Putamen (tissue), 1 donor: Measurements from ENCODE around the gene DCLK1.

ENCODE experiments used
- DNase-seq: peaks from one replicate; pipeline ENCODE4 v3.0.0-alpha.2; 2016; ENCODE audit warnings: low spot score

The DCLK1 gene

DNA sequence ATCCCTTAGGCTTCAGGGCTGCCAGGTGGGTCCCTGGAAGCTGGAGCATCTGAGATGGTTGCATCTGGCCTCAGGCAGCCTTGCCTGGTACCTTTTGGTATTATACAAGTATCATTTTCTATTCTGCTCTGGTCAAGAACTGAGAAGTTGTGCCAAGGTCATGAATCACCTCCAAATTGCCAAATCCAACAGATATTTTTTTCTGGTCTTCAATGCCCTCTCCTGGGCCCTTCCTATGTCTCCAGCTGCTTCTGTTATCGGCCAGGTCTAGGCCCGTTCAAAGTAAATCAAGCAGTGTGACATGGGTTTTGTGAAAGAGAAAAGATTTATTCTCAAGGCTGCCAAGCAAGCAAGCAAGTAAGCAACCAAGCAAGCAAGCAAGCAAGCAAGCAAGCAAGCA lies 383.6 kb downstream of the DCLK1 start:
- no peak for DNase-seq

DNA sequence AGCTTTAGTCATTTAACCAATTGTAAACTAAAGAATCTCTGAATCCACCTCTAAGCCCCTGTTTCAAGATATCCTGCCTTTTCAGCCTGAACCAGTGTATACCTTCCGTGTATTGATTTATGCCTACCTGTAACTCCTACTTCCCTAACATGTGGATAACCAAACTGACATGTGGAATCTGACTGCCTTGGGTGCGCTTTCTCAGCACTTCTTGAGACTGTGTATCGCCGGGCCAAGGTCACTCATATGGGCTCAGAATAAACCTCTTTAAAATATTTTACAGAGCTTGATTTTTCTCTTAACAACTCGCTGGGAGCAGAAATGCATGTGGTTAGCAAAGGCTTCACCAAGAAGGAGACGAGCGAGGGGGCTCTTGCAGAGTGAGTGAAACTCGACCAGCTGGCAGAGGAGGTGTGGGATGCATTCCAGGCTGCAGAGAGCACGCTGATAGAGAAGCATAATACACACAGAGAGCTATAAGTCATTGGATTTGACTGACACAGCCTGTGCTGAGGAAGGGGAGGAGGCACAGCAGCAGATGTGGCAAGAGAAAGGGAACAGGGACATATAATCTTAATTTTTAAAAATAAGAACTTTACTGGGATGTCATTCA lies 386.5 kb downstream of the DCLK1 start:
- no peak for DNase-seq

DNA sequence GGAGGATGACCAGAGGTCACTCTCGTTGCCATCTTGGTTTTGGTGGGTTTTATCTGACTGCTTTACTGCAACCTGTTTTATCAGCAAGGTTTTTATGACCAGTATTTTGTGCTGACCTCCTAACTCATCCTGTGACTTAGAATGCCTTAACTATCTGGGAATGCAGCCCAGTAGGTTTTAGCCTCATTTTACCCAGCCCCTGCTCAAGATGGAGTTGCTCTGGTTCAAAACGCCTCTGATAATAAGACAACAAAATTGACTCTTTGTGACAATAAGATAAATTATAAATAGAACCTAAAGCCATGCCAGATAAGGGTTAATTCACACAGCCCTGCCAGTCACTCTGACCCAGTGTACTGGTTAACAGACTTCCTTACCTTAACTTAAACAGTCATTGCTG lies 387.0 kb downstream of the DCLK1 start:
- no peak for DNase-seq

DNA sequence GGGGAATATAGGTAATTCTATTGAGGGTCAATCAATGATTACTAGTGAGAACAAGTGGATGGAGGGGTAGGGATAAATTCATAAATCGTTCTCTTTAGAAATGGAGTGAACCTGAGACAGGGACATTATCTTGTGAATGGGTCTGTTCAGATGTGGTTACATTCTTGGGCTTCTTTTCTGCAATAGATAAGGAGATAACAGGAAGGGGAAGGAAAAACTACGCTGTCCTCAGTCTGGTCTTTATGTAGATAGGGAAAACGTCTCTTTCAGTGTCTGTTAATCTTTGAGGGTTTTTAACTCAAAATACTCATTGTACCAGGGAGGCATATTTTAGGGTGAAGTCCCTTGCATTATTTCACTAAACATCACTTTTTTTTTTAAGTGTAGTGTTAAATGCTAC lies 388.0 kb downstream of the DCLK1 start:
- DNase-seq: no peak

DNA sequence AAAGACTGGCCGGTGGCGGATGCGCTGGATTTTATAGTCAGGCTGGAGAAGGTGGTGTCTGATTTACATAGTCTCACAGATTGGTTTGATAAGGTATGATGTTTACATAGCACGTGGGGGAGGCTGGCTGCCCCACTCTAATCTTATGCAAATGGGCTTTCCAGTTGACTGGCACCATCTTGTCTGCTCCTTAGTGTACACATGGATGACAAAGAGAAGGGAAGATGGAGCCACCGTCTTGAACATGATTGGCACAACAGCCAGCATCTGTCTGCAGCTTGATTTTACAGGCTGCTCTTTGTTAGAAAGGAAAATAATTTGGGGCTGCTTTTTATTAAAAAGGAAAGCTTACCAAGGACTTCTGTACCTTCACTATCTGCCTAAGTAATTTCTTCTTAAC lies 389.5 kb downstream of the DCLK1 start:
- DNase-seq: no peak

DNA sequence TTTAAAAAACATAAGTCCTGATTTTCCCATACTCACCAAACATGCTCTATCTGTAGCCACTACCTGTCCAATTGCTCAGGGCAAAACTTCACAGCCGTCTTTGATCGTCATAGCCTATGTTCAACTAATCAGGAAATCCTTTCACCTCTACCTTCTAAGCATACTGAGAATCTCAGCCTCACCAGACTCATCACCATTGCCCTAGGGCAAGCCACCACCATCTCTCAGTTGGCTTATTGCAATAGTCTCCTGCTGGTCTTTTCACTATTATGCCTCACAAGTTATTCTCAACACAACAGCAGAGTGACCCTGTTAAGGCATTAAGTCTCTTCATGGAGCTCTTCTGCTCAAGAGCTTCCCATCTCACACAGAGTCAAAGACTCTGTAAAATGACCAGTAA lies 394.3 kb downstream of the DCLK1 start:
- no peak for DNase-seq

DNA sequence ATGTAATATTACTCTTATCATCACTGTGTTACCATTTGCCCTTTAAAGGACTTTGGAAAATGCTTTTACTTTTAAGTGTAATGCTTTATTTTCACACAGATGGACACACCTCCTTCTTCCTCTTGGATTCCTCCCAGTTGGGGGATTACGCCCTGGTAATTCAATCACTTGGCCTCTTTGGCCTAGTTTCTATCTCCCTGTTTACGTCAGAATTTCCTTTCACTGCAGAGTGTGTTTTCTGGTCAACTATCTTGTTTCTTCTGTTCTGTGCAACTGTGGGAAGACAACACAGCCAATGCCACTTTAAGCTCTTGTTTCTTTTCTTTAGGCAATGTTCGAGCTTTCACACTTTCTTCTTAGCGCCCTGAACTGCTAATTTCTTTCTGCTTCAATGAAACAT lies 397.4 kb downstream of the DCLK1 start:
- no peak for DNase-seq

DNA sequence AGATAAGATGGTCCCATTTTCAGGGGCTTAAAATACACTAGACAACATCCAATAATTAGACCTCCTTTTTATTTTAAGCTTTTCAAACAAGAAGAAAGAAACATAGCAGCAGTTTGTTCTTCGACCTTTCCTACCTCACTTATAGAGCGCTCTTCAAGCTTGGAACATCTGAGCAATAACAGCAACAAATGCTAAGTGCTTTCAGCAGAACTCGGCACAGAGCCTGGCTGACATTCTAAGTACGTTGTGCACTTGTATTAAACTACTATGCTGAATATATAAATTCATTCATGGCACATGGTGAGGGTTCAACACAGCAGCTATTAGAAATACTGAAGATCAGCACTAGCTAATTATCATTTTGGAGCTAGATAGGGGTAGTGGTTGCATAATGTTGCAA lies 398.6 kb downstream of the DCLK1 start:
- no peak for DNase-seq

DNA sequence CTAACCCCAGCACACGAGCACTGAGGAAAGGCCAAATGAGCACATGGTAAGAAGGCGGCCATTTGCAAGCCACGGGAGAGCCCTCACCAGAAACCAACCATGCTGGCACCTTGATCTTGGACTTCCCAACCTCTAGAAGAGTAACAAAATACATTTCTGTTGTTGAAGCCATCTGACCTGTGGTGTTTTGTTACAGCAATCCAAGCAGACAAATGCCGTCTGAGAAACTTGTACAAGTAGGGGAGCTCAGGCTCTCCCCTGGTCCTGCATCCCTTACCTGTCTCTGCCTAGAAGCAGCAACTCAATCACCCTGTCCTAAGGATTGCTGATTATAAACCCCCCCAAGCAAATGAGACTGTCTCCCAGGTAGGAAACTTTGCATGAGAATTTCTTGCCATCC lies 399.7 kb downstream of the DCLK1 start:
- no peak for DNase-seq

DNA sequence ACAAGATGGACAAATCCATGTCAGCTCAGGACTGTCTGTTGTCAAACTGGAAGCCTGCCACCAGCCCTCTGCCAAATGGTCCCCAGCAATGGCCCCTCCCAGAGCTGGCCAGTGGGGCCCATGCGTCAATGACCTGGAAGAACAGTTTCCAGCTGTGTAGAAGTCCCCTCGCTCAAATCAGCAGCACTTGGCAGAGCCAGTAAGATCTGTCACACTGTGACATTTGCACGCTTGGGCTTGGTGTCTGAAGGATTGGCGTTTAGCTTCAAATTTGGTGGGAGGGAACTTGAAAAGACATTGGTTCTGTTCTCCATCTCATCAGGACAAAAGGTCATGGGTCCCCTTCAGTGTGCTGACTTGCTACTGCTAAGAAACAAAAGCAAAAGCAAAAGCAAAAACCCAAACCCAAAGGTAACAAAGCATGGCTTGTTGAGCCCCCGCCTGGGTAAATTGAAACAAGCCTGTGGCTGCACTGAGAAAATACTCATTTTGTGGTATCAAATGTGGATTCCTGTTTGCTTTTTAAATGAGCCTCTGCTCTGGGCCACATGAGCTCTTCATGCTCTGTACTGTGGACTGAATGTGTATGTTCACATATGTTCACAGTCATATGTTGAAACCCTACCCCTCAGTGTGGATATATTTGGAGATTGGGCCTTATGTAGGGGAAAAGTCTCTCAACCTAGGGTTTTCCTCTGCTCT lies 401.1 kb downstream of the DCLK1 start:
- no peak for DNase-seq

DNA sequence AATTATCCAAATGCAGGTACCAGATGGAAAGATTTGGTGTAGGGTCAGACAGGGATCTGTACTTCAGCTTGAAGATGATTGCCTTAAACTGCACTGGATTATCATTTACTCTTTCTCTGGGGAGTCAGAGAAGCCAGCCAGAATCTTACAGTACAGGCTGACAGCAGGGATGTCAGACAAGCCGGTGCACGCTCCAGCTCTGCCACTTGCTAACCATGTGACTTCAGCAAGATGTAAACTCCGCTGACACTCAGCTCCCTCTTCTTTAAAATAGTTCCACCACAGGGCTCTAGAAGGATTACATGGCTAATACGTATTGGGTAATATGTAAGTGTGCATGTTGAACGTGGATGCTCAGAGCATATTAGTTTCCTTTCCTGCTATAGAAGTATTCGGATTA lies 403.3 kb downstream of the DCLK1 start:
- no peak for DNase-seq

DNA sequence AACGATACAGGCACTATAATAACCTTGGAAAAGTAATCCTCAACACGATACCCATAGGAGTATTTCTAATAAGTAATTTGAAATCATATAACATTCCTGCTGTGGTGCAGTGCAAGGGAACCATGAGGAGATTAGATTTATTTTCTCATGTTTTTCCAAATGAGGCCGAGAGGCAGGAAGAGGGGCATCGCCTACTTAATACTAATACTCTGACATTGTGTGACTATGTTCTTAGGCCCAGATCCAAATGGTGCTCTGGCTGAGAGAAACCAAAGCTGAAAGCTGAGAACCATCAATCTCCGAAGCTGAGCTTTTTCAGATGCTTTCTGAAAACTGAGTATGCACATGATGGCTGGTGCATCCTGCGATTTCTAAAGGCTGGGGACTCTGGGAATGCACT lies 406.7 kb downstream of the DCLK1 start:
- no peak for DNase-seq

DNA sequence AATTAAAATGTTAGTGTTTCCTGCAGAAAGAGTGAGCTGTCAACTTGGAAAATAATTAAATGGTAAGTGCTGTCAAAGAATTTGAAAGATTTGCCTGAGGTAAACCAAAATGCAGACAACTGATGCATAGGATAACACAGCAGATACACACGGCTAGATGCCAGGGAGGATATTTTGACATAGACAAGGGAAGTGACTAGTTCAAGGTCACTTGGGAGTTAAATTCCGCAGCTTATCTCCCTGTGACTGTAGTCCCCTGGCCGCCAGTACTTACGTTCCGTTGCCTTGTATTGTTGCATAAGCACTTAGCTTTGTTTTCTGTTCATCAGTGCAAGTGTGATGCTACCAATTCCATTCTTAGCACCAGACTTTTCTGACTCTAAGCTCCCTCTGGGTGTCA lies 407.4 kb downstream of the DCLK1 start:
- no peak for DNase-seq

DNA sequence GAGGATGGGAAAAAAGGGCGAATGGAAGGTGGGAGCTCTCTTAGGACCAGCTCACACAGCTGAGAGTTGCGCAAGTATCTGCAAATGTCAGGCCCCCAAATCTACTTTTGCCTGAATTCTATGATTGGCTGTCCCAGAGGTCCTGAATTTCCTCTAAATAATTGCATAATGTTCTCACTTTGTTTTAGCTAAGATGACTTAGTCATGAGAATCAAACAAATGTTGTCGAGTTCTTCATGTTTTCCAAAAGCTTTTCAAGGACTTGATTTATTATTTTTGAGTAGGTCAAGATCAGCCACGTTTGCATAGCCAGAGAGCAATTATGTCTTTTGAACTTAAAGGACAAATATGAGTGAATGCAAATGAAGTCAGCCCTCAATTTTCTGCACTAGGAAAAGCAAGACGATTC lies 408.1 kb downstream of the DCLK1 start:
- DNase-seq: no peak

DNA sequence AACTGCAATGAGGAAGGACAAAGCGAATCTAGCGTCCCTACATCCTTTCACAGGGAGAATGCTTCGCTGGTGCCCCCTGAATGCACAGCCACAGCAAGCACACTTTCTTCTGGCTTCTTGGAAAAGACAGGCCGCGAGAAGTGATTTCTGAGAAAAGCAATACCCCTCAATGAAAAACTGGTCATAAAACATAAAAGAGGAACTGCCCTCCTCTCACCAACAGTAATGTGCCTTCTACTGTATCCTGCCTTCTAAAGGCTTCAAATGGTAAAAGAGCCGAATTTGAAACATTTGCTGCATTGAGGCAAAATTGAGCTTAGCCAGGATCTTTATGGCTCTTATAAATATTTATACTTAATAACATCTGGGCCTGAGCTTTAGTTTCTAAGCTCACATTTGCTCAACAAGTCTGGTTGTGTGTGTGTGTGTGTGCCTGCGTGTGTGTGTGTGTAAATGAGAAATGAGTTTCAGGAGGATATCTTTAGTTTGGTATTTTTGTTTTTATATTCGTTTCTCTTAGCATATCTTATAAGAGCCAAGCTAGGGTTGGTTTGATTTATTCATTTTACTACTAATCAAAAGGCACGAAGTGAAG lies 408.6 kb downstream of the DCLK1 start:
- no peak for DNase-seq

DNA sequence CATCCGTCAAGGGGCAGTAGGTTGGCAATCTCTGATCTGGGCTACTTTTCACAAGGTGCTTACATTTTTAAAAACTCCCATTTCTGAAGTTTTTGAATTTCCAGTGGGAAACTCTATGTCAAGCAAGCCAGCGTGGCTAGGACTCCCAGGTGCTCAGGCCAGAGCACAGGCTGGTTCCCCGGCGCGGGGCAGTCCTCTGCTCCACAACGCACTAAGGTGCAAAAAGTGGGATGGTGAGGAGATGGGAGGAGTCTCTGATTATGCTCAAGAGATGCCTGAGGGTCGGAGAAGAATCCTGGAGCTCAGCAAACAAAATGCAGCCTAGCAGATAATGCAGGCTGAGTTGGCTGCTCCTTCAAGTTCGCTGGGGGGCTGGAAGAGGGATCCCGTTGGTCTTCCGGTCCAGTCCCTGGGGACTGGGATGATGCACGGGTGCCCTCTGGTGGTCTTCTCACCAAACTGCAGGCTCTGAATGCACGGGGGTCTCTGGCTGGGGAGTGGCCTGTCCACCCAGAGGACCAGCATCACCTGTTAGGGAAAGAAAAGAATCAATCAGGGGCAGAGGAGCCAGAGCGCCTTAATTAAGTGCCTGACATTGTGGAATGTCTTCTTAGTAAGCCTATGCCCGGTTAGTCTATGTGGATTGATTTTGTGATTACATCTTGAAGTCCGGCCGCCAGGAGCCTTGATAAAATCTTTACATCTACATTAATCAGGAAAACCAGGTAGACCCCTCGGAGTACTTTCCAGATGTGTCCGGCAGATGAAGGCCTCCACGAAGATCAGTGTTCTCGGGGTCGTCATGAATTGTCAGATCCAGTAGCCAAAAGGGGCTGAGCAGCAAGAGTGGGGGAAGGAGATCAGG lies 410.3 kb downstream of the DCLK1 start:
- peak; percentile 22 for DNase-seq

DNA sequence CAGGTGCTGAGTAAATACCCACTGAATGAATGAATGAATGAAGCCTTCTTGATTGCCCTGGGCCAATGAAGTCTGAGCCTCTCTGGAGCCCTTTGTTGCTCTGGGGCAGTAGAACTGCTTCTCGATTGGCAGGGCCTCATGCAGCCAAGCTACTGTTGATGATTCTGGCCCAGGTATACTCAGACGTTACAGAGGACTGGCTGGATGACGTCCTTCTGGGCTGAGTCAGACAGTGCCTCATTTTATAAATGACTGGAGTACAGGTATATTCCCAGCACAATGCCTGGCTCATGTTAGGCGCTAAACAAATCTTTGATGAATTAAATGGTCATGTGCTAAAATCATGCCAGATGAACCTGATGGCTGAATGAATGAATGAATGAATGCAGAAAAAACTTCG lies 410.9 kb downstream of the DCLK1 start:
- no peak for DNase-seq
